GM06990 (cell line): Measurements from ENCODE around the gene HDAC4.

ENCODE experiments used
- DNase-seq: peaks from one replicate; pipeline ENCODE4 v3.0.0-alpha.2; 2011; ENCODE audit not compliant: insufficient read length; ENCODE audit errors: extremely low read depth
- H3K27me3 ChIP-seq: replicated peaks from 2 replicates; pipeline ENCODE4 v1.6.0; 2011; ENCODE audit warnings: low read length; ENCODE audit not compliant: control insufficient read depth, insufficient read depth
- H3K36me3 ChIP-seq: 2 replicates; pipeline ENCODE4 v1.5.1; 2011; ENCODE audit warnings: low read length; ENCODE audit not compliant: control insufficient read depth, insufficient read depth
- H3K4me3 ChIP-seq: replicated peaks from 2 replicates; pipeline ENCODE4 v1.5.1; 2011; ENCODE audit warnings: low read depth, mild to moderate bottlenecking, control low read depth, low read length
- CTCF ChIP-seq: IDR thresholded peaks from 2 replicates; pipeline ENCODE4 v1.5.1; 2011; ENCODE audit warnings: low read length, control low read depth, mild to moderate bottlenecking, inconsistent platforms; ENCODE audit not compliant: insufficient read depth, poor library complexity, severe bottlenecking

Gene HDAC4

GRCh38 chr2:239236808-239237205, 164.0 kb downstream of the HDAC4 start:
- no peak for DNase-seq
- Histone ChIP-seq H3K36me3 (no peaks in the 10 kb centered on the region), H3K4me3 (no peak overlapping the region), H3K27me3 (no peaks in the 10 kb centered on the region)
- no peak for TF ChIP-seq CTCF

GRCh38 chr2:239236043-239236807, 164.6 kb downstream of the HDAC4 start:
- H3K4me3 ChIP-seq = no peak overlapping the region
- no peak for TF ChIP-seq CTCF
- no peak for DNase-seq
- no peaks in the 10 kb centered on the region for H3K36me3 ChIP-seq
- H3K27me3 ChIP-seq = no peaks in the 10 kb centered on the region

GRCh38 chr2:239235311-239235710, 165.5 kb downstream of the HDAC4 start:
- no peak for DNase-seq
- no peak overlapping the region for H3K4me3 ChIP-seq
- H3K27me3 ChIP-seq = no peaks in the 10 kb centered on the region
- no peak for TF ChIP-seq CTCF
- H3K36me3 ChIP-seq = no peaks in the 10 kb centered on the region

GRCh38 chr2:239234191-239235175, 166.3 kb downstream of the HDAC4 start:
- Histone ChIP-seq H3K27me3 (no peaks in the 10 kb centered on the region), H3K4me3 (no peak overlapping the region), H3K36me3 (no peaks in the 10 kb centered on the region)
- peak; percentile 6 for TF ChIP-seq CTCF
- DNase-seq = peak; percentile 32

GRCh38 chr2:239233576-239233975, 167.2 kb downstream of the HDAC4 start:
- no peak for TF ChIP-seq CTCF
- Histone ChIP-seq H3K36me3 (no peaks in the 10 kb centered on the region), H3K4me3 (no peak overlapping the region), H3K27me3 (no peaks in the 10 kb centered on the region)
- DNase-seq = no peak
